ENCODE data around the gene TMEM218. TPM values are rescaled to one million over a fixed set of nuclear protein-coding genes. Genes with fewer than 3 reads are reported as not detected.
"Not testable (repeated sequence)": the region's sequence is repeated elsewhere in the genome, so short reads cannot be mapped to it uniquely, and the experiment has no call there.

Gene TMEM218
- total RNA-seq, 1 donor from 2014 or later, result 19.6 TPM

DNA sequence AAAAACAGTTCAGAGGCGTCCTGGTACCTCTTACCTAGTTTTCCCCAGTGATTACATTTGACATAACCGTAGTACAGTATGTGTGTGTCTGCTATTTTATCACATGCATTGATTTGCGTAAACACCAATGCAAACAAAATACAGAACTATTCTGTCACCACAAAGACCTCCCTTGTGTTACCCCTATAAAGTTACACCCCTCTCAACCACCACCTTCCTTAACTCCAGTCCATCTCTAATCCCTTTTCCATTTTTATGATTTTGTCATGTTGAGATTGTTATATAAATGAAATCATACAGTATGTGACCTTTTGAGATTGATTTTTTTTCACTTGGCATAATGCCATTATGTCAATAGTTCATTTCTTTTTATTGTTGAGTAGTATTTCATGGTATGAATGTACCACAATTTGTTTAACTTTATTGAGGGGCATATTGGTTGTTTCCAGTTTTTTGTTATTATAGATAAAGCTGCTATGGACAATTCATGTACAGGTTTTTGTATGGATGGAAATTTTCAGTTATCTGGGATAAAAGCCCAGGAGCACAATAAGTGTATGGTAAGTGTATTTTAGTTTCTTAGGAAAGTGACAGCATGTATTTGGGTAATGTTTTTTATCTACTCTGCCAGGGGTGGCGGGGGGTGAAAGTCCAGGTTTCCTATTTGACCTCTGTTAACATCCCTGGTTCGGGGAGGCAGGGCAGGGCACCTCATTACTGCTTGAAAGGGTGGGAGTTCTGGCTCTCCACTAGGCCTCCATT is 54.3 kb downstream of the TMEM218 start:
- no peak for DNase-seq (ENCODE audit: low read depth, low spot score)

DNA sequence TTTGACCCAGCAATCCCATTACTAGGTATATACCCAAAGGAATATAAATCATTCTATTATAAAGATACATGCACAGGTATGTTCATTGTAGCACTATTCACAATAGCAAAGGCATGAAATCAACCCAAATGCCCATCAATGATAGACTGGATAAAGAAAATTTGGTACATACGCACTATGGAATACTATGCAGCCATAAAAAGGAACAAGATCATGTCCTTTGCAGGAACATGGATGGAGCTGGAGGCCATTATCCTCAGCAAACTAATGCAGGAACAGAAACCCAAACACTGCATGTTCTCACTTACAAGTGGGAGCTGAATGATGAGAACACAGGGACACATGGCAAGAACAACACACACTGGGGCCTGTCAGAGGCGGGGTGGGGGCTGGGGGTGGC is 55.3 kb downstream of the TMEM218 start:
- DNase-seq (ENCODE audit: low read depth, low spot score), result not testable (repeated sequence)

DNA sequence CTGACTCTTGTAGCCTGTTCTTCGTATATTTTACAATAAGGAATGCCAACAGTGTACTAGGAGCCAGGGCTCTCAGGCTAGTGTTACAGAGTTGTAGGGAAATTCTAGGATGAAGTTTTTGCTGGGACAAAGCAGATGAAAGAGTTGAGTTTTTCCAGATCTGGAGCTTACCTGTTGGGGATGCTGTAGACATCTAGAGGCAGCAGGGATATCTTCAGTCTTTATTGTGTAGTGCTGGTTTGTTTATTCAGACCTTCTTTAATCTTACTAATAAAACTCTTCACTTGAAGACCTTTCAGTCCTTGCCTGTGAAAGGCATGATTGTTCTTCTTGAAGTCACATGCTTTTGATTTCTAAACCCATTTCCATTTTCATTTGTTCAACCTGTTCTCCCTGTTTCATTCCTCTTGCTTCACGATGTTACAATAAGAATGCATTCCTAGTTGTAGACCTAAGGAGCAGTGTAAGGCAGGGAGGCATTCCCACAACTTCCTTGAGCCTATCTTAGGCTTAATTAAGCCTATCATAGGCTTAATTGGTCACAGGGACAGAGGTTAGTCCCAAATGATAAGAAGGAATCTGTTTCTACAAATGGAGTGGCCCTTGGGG is 56.2 kb downstream of the TMEM218 start:
- no peak for DNase-seq (ENCODE audit: low read depth, low spot score)

DNA sequence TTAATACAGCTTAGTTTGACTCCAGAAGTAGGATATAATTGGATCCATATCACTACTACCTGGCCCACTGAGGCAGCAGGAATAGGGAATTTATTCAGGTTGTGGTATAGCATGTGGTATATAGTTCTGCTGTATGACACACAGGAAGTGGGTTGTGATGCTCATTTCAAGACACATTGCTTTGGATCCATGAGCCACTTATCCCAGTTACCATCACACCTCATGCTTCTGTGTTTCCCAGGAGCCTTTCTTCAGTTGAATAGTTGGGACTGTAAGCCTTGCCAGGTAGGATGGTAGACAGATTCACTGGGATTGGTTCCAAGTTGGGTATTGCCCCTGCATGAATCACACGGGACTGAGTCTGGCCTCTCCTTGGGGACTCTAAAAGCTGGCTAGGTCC is 58.3 kb downstream of the TMEM218 start:
- no peak for DNase-seq (ENCODE audit: low read depth, low spot score)

DNA sequence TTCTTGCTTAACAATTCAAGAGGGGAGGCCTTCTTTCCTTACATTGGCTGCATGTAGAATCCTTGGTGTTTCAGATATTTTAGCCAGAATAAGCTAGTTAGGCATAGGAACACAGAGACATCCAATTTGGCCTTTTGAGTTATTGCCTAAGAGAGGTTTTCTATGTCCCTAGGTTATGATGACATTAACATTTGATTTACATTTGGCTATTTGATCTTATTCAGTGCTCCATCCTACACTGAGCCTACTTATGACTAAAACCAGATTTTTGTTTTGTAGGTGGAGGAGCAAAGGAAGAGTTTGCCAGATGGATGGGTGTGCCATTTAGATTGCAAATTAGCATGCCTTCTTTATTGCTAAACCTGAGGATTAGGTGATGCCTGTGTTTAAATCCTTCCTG is 59.4 kb downstream of the TMEM218 start:
- DNase-seq (ENCODE audit: low read depth, low spot score), result no peak

DNA sequence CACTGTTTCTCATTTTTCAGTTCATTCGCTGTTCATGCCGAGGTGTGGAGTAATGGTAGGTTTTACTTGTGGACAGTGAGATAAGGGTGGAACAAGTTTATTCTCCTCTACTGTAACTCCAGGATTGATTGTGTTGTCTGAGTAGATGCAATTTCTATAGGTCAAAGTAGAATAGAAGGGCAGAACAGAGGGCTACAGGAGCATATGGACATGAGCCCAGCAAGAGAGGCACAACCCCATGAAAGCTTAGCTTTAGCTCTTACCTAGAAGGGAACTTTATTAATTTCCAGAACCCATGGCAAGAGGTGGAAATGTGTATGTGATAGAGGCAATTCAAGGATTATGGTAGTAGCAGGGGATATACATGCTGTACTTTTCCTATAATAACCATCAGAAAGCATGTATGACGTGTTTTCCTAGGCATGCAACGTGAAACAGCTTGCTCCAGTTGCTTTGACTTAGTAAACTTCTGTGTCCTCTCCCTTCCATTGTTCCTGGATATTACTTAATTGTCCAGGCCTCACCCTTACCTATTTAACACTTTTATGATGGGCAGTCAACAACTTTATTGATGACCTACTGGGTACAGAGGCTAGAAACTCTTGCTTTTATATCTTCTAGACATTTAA is 62.1 kb downstream of the TMEM218 start:
- DNase-seq (ENCODE audit: low read depth, low spot score), result no peak

Other genes with a start within 250 kb of the TMEM218 start
- 17.9 and 20.4 TPM in 2 replicates for gene ROBO3, start 246.2 kb downstream of the TMEM218 start, total RNA-seq
- 186 and 220 TPM in 2 replicates for gene ROBO4, start 213.8 kb downstream of the TMEM218 start, total RNA-seq
- 0.11 TPM in 1 of 2 replicates, not detected in the other for gene HEPN1, start 192.4 kb downstream of the TMEM218 start, total RNA-seq
- not detected in 2 replicates for gene HEPACAM, start 175.6 kb downstream of the TMEM218 start, total RNA-seq
- 2.6 and 3.0 TPM in 2 replicates for gene CCDC15, start 157.4 kb downstream of the TMEM218 start, total RNA-seq
- 0.53 and 0.67 TPM in 2 replicates for gene SLC37A2, start 48.3 kb downstream of the TMEM218 start, total RNA-seq
- gene PKNOX2, start 53.1 kb upstream of the TMEM218 start, total RNA-seq, result not detected in 2 replicates